NCI-H146 treated with DMSO at 0.1 percent for 48 hours (cell line): Measurements from ENCODE around the gene DLG2.
A peak's percentile ranks its signal among the peaks of the same experiment; 100 is the strongest.

Experiments
- DNase-seq: peaks from one replicate; lab custom pipeline; 2025; ENCODE audit not compliant: unreplicated experiment; lab: John Stamatoyannopoulos, UW

Gene DLG2

GRCh38 chr11:84607975-84608836 lies 1018.9 kb downstream of the DLG2 start:
- no peak for DNase-seq

- no peak for DNase-seq
These were observed 1032.5 kb downstream of the DLG2 start for GRCh38 chr11:84594602-84595001.

DNA sequence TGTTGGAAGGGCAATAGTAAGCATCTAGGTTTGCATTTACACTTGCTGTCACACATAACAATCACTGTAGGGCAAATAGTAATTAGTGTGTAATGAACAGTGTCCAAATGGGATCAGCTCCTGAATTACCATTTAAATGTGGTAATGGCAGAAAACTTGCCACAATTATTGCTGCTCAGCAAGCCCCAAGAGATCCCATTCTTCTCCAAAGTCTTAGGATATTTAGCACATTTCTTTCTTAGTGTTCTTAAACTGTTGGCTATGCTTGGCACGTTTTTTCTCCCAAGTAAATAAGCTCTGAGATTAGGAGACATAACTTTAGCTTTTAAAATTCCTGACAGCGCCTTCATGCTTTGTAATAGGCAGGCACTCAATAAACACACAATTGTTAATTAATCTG lies 1037.0 kb downstream of the DLG2 start:
- peak; percentile 43 for DNase-seq

GRCh38 chr11:84588131-84588829 lies 1038.9 kb downstream of the DLG2 start:
- no peak for DNase-seq

- no peak for DNase-seq
These were observed 1044.0 kb downstream of the DLG2 start for GRCh38 chr11:84583106-84583505.

GRCh38 chr11:84581083-84581482 lies 1046.1 kb downstream of the DLG2 start:
- DNase-seq: peak; percentile 76

GRCh38 chr11:84580428-84580827 lies 1046.7 kb downstream of the DLG2 start:
- peak; percentile 75 for DNase-seq

- DNase-seq: no peak
These were observed 1053.3 kb downstream of the DLG2 start for GRCh38 chr11:84573868-84574267.

GRCh38 chr11:84566671-84567070 lies 1060.5 kb downstream of the DLG2 start:
- DNase-seq: no peak

DNA sequence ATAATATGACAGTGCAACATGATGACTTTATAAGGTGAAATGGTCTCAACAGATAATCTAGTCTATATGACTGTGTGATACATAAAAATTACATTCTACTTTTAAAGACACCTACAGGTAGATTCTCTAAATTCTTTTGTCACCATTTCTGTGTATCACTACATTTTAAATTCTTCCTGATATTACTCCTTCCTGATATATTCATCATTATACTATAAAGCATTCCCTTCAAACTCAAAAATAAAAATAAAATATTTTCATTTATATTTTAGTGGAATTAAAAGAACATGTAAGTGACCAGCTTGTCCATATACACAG lies 1062.3 kb downstream of the DLG2 start:
- DNase-seq: no peak

DNA sequence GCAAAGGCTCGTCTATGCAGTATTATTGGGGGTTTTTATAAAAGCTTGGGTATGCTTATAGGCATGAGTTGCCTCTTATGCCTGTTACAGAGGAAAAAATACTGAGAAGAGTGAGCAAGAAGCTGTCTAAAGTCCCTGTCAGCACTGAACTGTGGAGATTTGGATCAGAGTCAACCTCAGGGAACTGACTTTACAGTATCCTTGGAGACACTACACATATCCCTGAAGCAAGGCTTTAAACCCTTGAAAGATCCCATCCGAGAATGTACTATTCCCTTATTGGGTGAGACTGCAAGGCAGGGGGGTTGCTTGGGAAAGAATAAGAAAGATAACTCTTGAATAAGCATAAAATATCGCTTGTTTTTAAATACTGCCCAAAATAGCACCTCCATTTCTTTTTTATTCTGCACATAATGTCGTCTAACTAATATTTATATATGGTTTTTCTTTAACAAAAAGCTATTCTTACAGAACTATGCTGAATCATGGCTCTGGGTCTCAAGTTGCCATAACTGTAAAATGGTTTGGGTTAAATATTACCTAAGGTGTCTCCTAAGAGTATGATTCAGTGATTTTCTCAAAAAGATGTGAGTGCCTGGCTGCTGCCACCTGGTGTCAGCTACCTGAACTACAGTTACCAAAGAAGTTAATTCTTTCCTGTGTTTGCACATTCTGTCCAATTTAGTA lies 1062.8 kb downstream of the DLG2 start:
- DNase-seq: no peak

- DNase-seq: no peak
These were observed 1063.8 kb downstream of the DLG2 start for GRCh38 chr11:84563356-84563755.

DNA sequence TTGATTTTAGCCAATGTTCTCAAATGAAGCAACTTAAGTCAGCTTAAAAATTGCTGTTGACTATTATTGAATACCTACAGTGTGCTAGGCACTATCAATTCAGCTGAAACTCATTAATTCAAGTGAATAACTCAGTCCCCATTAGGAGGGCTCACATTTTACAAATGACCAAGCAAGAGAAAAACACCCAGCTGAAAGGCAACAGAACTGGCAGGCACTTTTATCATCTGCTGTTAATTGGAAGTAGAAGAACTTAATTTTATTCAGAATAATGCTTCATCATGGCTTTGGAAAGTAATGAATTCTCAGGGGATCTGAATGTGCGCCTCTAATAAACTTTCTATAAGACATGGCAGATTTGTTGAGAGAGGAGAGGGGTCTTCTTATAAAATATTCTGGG lies 1066.9 kb downstream of the DLG2 start:
- DNase-seq: no peak

DNA sequence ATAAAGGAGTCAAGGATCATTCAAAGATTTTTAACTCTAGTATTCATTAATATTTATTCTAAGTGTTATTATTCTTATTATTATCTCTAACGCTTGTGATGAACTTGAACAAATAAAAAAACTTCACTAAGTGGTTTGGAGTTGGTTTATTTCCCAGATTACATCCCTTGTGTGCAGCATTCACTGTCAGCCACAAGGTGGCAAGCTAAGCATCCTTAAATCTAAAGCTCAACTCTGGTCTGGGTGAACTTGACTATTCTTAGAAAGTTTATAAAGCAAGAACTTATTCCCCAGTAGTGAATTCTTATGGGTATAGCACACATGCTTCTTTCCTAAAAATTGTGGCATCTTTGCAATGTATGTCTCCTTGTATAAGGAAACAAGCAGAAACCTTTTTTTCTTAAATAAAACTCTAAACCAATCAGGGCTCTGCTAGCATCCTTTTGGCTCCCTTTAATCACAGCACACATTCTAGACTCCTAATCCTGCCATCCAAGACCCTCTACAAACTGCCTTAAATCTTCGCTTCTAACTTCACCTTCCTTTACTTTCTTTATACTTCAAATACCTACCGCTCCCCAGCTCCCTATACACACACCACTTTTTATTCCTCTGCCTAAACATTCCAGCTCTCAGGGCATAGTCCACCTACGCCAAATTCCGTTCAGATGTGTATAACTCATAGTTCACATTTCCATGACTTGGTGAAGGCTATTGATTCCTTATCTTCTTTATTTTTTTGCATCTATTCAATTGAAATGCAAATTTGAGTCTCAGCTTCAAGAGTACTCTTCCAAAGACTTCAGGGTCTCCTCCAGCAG lies 1068.8 kb downstream of the DLG2 start:
- peak; percentile 55 for DNase-seq

GRCh38 chr11:84552791-84553190 lies 1074.4 kb downstream of the DLG2 start:
- no peak for DNase-seq

- DNase-seq: no peak
These were observed 1077.9 kb downstream of the DLG2 start for GRCh38 chr11:84549217-84549616.

DNA sequence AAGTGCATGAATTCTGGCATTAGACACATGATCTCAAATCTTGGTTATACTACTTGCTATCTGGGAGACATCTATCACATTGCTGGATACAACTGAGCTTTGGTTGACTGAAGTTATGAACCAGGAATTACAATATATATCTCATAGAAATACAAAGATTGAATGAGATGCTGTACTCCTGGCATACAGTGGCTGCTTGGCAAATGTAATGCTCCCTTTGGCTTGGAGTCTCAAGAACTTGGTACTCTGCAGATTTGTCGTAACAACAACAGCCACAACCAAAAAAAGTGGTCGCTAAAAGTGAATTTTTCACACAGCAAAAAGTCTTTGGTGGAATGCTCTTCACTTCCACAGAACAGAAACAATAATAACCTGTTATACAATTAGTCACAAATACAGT lies 1082.6 kb downstream of the DLG2 start:
- DNase-seq: no peak

DNA sequence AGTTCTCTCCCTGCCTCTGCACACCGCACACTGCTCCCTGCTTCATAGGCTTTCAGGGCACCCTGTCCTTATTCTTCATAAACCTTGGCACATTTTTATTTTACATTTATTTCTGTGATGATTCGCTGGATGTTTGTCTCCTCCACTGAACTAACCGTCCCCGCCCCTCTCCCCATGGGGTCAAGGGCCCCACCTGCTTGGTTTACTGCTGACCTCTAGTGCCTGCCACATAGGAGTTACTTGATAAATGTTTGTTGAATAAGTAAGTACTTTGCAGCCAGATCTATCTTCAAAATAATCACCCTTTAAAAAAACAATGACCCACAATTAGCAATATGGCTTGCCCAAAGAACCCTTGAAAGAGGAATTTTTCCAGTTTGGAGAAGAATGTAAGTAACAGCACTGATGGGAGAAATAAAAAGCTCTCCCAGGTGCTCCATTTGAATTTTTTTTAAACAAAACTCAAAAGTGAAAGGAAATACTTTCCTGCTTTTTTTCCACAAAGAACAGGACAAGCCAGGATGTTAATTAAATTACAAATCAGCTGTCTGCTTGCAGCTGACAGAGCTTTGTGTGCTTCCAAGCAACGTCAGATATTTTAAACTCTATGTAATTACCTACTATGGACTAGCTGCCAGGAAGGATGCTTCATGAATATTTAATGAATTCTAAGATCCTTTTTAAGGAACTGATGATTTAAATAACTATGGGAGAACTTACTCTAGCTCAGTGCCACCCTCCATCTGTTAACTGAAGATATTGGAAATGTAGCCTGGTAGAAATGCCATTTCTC lies 1083.6 kb downstream of the DLG2 start:
- peak; percentile 14 for DNase-seq

GRCh38 chr11:84541731-84542340 lies 1085.3 kb downstream of the DLG2 start:
- no peak for DNase-seq

GRCh38 chr11:84536456-84536855 lies 1090.7 kb downstream of the DLG2 start:
- no peak for DNase-seq
